Measurements from ENCODE around the gene SLX9.

DNA sequence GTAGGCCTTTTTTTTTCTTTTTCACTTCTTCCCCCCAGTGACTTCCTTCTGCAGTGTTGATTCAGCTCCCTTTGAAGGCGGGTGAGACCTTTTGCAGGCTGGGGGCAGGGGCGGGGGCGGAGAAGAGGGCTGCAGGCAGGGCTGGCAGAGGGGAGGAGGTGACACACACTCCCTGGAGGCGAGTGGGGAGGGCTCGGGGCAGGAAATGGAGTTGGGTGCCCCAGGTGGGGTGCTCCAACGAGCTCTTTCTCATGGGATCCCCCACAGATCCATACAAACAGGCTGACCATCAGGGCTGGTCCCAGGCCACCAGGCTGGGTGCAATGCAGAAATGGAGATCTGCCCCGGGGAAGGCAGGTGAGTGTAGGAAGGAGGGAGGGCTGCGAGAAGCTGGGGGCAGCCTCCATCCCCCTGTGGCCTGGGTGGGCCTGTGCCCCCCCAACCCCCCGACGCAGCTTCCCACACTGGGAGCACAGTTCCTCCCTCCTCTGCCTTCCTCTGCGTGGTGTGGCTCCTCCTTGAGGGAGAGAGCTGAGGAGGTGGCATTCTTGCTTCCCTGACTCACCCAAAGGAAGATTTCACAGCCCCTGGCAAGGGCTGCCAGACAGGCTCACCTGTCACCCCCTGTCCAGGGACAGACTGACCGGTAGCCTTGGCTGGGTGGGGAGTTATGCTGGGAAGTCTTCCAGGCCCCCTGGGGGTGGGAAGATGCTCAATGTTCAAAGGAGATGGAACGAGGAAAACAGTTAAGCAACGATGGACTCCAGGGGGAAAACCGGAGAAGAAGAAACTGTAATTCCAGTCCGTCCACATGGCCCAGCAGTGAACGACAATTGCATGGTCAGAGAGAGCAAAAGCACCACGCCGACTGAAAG, 12.0 kb upstream of the SLX9 start:
- TF ChIP-seq POLR2AphosphoS5 (IDR thresholded peaks at IDR 0.05) (no peak), POLR2A (IDR thresholded peaks at IDR 0.05) (no peak)
- TF ChIP-seq, protein P1, sequence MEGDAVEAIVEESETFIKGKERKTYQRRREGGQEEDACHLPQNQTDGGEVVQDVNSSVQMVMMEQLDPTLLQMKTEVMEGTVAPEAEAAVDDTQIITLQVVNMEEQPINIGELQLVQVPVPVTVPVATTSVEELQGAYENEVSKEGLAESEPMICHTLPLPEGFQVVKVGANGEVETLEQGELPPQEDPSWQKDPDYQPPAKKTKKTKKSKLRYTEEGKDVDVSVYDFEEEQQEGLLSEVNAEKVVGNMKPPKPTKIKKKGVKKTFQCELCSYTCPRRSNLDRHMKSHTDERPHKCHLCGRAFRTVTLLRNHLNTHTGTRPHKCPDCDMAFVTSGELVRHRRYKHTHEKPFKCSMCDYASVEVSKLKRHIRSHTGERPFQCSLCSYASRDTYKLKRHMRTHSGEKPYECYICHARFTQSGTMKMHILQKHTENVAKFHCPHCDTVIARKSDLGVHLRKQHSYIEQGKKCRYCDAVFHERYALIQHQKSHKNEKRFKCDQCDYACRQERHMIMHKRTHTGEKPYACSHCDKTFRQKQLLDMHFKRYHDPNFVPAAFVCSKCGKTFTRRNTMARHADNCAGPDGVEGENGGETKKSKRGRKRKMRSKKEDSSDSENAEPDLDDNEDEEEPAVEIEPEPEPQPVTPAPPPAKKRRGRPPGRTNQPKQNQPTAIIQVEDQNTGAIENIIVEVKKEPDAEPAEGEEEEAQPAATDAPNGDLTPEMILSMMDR (IDR thresholded peaks at IDR 0.05): no peak
